Measurements from ENCODE around the gene LDB3. TPM values are rescaled to one million over a fixed set of nuclear protein-coding genes. Genes with fewer than 3 reads are reported as not detected.

The LDB3 gene
- total RNA-seq, 2 experiments from 2014 or later, result 0.05 to 0.08 TPM

DNA sequence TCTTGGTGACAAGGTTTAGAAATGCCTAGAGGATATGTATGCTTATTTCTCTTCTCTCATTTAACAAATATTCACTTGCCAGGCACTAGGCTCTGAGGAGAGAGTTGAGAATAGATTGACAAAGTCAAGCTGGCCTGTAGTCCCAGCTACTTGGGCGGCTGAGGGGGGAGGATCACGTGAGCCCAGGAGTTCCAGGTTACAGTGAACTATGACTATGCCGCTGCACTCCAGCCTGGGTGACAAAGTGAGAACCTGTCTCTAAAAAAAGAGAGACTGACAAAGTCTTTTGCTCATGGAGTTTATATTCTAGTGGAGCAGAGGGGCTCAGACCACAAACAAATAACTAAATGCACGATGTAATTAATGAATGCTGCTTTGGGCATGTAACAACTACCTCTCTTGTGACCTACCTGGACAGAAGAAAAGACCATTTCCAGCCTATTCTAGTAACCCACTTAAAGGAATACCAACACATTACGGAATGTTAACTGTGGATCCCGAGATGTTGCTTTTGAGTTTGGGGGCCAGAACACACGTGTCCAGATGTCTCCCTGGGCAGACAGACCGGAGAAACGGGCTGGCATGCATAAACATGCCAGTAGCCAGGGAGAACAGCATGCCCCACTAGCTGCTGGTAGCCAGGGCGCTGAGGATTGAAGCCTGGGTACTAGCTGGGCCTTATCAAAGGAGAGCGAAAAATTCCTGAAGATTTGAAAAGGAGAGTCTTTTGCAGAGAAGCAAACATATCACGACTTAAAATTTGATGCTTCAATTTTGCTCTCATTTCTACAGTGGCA is 85.5 kb downstream of the LDB3 start:
- ATAC-seq (ENCODE audit: poor library complexity) (no peak), DNase-seq (no peak)
- no peak overlapping the region for H3K27ac ChIP-seq (ENCODE audit: low read depth in 1 of 2, low read length in 2 of 2)
- peaks cover 20% of the 10 kb centered on the region for H3K4me1 Mint-ChIP-seq (ENCODE audit: low read depth)
- H3K27ac Mint-ChIP-seq, result no peak overlapping the region
- no peak for TF ChIP-seq CTCF (IDR thresholded peaks at IDR 0.05)
- peaks cover 13% of the 10 kb centered on the region for H3K4me1 ChIP-seq (ENCODE audit: insufficient read depth, low read length)
- H3K36me3 ChIP-seq (ENCODE audit: insufficient read depth, low read length), result no peaks in the 10 kb centered on the region
- intact Hi-C loops (cut with DNase I, micrococcal nuclease), result no loop called here
- H3K36me3 Mint-ChIP-seq (ENCODE audit: low read depth), result peaks cover 11% of the 10 kb centered on the region
- ChIA-PET CTCF (interaction anchor here (0.6 kb wide), 1 partner anchor 16 kb away, joined by 4 read pairs; no protein-coding TSS in a partner anchor), POLR2A (interaction anchor here (1.0 kb wide), 1 partner anchor 42 kb away, joined by 3 read pairs; no protein-coding TSS in a partner anchor)
- no peaks in the 10 kb centered on the region for H3K9me3 Mint-ChIP-seq
- peak overlapping the region; percentile 91 for H3K4me3 Mint-ChIP-seq
- H3K27me3 ChIP-seq (ENCODE audit: control insufficient read depth in 1 of 2, insufficient read depth in 2 of 2, low read length in 2 of 2), result peaks cover 0 to 6% of the 10 kb centered on the region in 2 experiments
- peaks cover 16% of the 10 kb centered on the region for H3K27me3 Mint-ChIP-seq
- no peak overlapping the region for H3K4me3 ChIP-seq (ENCODE audit: low read length)
- no peaks in the 10 kb centered on the region for H3K9me3 ChIP-seq (ENCODE audit: control insufficient read depth in 1 of 2, insufficient read depth in 1 of 2, low read length in 2 of 2)

- peaks cover 32% of the 10 kb centered on the region for H3K4me1 Mint-ChIP-seq (ENCODE audit: low read depth)
- peaks cover 13% of the 10 kb centered on the region for H3K4me1 ChIP-seq (ENCODE audit: insufficient read depth, low read length)
- no peaks in the 10 kb centered on the region for H3K9me3 Mint-ChIP-seq
- peak overlapping the region; percentile 91 for H3K4me3 Mint-ChIP-seq
- H3K27ac ChIP-seq (ENCODE audit: low read depth in 1 of 2, low read length in 2 of 2), result no peak overlapping the region
- peak overlapping the region; percentile 62 for H3K4me3 ChIP-seq (ENCODE audit: low read length)
- ChIA-PET CTCF (no interaction called here), POLR2A (interaction anchor here (1.1 to 3.2 kb wide), 2 partner anchors 44 kb away, joined by 3 to 29 read pairs; no protein-coding TSS in a partner anchor)
- H3K27ac Mint-ChIP-seq, result peak overlapping the region; percentile 56
- no peak for ATAC-seq (ENCODE audit: poor library complexity)
- H3K27me3 ChIP-seq (ENCODE audit: control insufficient read depth in 1 of 2, insufficient read depth in 2 of 2, low read length in 2 of 2), result peaks cover 0 to 6% of the 10 kb centered on the region in 2 experiments
- no peaks in the 10 kb centered on the region for H3K9me3 ChIP-seq (ENCODE audit: control insufficient read depth in 1 of 2, insufficient read depth in 1 of 2, low read length in 2 of 2)
- no peak for TF ChIP-seq CTCF (IDR thresholded peaks at IDR 0.05)
- H3K36me3 ChIP-seq (ENCODE audit: insufficient read depth, low read length), result no peaks in the 10 kb centered on the region
- intact Hi-C loops (cut with DNase I, micrococcal nuclease), result loop anchor here (5.0 kb wide), 3 partner anchors 43 to 233 kb away; partner anchors contain the start of gene WAPL (in 1 of the 2)
- peaks cover 29% of the 10 kb centered on the region for H3K27me3 Mint-ChIP-seq
- peaks cover 11% of the 10 kb centered on the region for H3K36me3 Mint-ChIP-seq (ENCODE audit: low read depth)
- no peak for DNase-seq
These were observed 87.1 kb downstream of the LDB3 start for GRCh38 chr10:86755454-86755739.

- H3K4me3 ChIP-seq (ENCODE audit: low read length), result peak overlapping the region; percentile 62
- Mint-ChIP-seq H3K9me3 (no peaks in the 10 kb centered on the region), H3K36me3 (ENCODE audit: low read depth) (peaks cover 11% of the 10 kb centered on the region), H3K27me3 (peaks cover 31% of the 10 kb centered on the region), H3K4me1 (ENCODE audit: low read depth) (peaks cover 32% of the 10 kb centered on the region), H3K27ac (peak overlapping the region; percentile 56), H3K4me3 (peak overlapping the region; percentile 91)
- peaks cover 13% of the 10 kb centered on the region for H3K4me1 ChIP-seq (ENCODE audit: insufficient read depth, low read length)
- CTCF ChIA-PET, result no interaction called here
- peak; percentile 92 for ATAC-seq (ENCODE audit: poor library complexity)
- no peak for TF ChIP-seq CTCF (IDR thresholded peaks at IDR 0.05)
- no peaks in the 10 kb centered on the region for H3K9me3 ChIP-seq (ENCODE audit: control insufficient read depth in 1 of 2, insufficient read depth in 1 of 2, low read length in 2 of 2)
- H3K36me3 ChIP-seq (ENCODE audit: insufficient read depth, low read length), result no peaks in the 10 kb centered on the region
- POLR2A ChIA-PET, result interaction anchor here (1.1 to 3.2 kb wide), 2 partner anchors 43 to 45 kb away, joined by 3 to 29 read pairs; no protein-coding TSS in a partner anchor
- H3K27ac ChIP-seq (ENCODE audit: low read depth in 1 of 2, low read length in 2 of 2), result no peak overlapping the region
- intact Hi-C loops (cut with DNase I, micrococcal nuclease), result loop anchor here (1.0 to 5.0 kb wide), 5 partner anchors 44 to 339 kb away; partner anchors contain the start of genes GLUD1 (in 1 of the 2), SHLD2 (in 1 of the 2) and WAPL (in 1 of the 2)
- H3K27me3 ChIP-seq (ENCODE audit: control insufficient read depth in 1 of 2, insufficient read depth in 2 of 2, low read length in 2 of 2), result peaks cover 0 to 6% of the 10 kb centered on the region in 2 experiments
- peak; percentile 67 to 92 (median 85) for DNase-seq
These were observed 87.6 kb downstream of the LDB3 start for GRCh38 chr10:86755740-86756510.

All from CD4-positive, alpha-beta T cell (primary cell).